Gastrocnemius medialis (tissue), 4 donors: Measurements from ENCODE around the gene RUNDC1. TPM values are rescaled to one million over a fixed set of nuclear protein-coding genes. Genes with fewer than 3 reads are reported as not detected.

ENCODE experiments used
- ATAC-seq, 2 donors: fragments of 150-250 bp; one replicate each; pipeline ENCODE4 v1.9.1; 2016
- DNase-seq, 2 donors: peaks; one replicate each; pipeline ENCODE4 v3.0.0-alpha.2; 2019
- H3K27ac ChIP-seq, 4 donors: fragments of 200-600 bp; sonication (generic); 1 replicate in 1 of 4; 2 replicates in 3 of 4; pipeline ENCODE4 v1.5.1; 2016 to 2018; ENCODE audit warnings: mild to moderate bottlenecking in 2 of 4, moderate library complexity in 1 of 4
- H3K27me3 ChIP-seq, 3 donors: fragments of 200-600 bp; sonication (generic) in 2 of 3; 1 replicate in 1 of 3; 2 replicates in 2 of 3; pipeline versions ENCODE4 v1.5.1 to v1.6.0; 2016 to 2019; ENCODE audit warnings: mild to moderate bottlenecking in 1 of 3, moderate library complexity in 1 of 3
- H3K36me3 ChIP-seq, 2 donors: fragments of 200-600 bp; sonication (generic) in 1 of 2; one replicate each; pipeline ENCODE4 v1.5.1; 2017 to 2018
- H3K4me1 ChIP-seq, 2 donors: fragments of 200-600 bp; sonication (generic) in 1 of 2; one replicate each; pipeline ENCODE4 v1.5.1; 2016 to 2017; ENCODE audit warnings: mild to moderate bottlenecking in 2 of 2
- H3K4me3 ChIP-seq, 4 donors: fragments of 200-600 bp; sonication (generic) in 3 of 4; 1 replicate in 1 of 4; 2 replicates in 3 of 4; pipeline ENCODE4 v1.5.1; 2016 to 2019; ENCODE audit warnings: mild to moderate bottlenecking in 2 of 4
- H3K9me3 ChIP-seq, 3 donors: fragments of 200-600 bp; sonication (generic) in 2 of 3; 1 replicate in 1 of 3; 2 replicates in 2 of 3; pipeline ENCODE4 v1.5.1; 2016 to 2019
- CTCF ChIP-seq, 5 experiments: fragments of 450-650 bp in 3 of 5; fragments of 200-600 bp in 2 of 5; sonication (generic) in 2 of 5; IDR thresholded peaks in 4 of 5; conservative IDR thresholded peaks in 1 of 5; 1 replicate in 4 of 5; 2 replicates in 1 of 5; pipeline ENCODE4 v1.5.1; 2016 to 2019; ENCODE audit warnings: antibody characterized with exemption in 5 of 5, mild to moderate bottlenecking in 3 of 5, moderate library complexity in 3 of 5
- POLR2A ChIP-seq, 2 donors: fragments of 450-650 bp; IDR thresholded peaks; one replicate each; pipeline ENCODE4 v1.6.1; 2017; ENCODE audit warnings: antibody characterized with exemption in 2 of 2, mild to moderate bottlenecking in 2 of 2, moderate library complexity in 2 of 2
- in situ Hi-C, 4 donors: fragments of 200-750 bp; cut with MboI; loops; one replicate each; pipeline versions ENCODE4 v1.15.0 to v1.8.0; 2017; ENCODE audit warnings: low sequenced_read_pairs in 4 of 4
- intact Hi-C: fragments of 100-400 bp; cut with DNase I; formaldehyde crosslinking; loops from one replicate; pipeline ENCODE4 v1.15.1; 2023; ENCODE audit warnings: low total_unique reads
- total RNA-seq, 4 donors: library from RNA; depleted of rRNA; stranded (reverse); fragments of >200 nt; gene quantifications; one replicate each; pipeline versions ENCODE4 v1.1.0 to v1.2.3, GENCODE V29; 2016

RUNDC1 gene
- total RNA-seq, 4 donors from 2014 or later, result 13.8 to 19.8 (median 16.4) TPM

- Histone ChIP-seq H3K36me3 (peaks cover 2 to 45% of the 10 kb centered on the region in 2 donors), H3K4me3 (no peak overlapping the region), H3K27me3 (no peaks in the 10 kb centered on the region), H3K27ac (peak overlapping the region in 2 of 4 donors; percentile 24 to 40), H3K4me1 (peaks cover 15 to 22% of the 10 kb centered on the region in 2 donors), H3K9me3 (no peaks in the 10 kb centered on the region)
- no peak for TF ChIP-seq POLR2A (IDR thresholded peaks at IDR 0.05)
- intact Hi-C loops (no loop called here), in situ Hi-C loops (loop anchor here in 1 of 4 donors (25.0 kb wide), 1 partner anchor 309 kb away; no protein-coding TSS in a partner anchor)
- ATAC-seq, result peak; percentile 34 to 57
- DNase-seq, result peak in 1 of 2 donors; percentile 71
Measured at GRCh38 chr17:43003542-43004172, 23.3 kb downstream of the RUNDC1 start.

DNA sequence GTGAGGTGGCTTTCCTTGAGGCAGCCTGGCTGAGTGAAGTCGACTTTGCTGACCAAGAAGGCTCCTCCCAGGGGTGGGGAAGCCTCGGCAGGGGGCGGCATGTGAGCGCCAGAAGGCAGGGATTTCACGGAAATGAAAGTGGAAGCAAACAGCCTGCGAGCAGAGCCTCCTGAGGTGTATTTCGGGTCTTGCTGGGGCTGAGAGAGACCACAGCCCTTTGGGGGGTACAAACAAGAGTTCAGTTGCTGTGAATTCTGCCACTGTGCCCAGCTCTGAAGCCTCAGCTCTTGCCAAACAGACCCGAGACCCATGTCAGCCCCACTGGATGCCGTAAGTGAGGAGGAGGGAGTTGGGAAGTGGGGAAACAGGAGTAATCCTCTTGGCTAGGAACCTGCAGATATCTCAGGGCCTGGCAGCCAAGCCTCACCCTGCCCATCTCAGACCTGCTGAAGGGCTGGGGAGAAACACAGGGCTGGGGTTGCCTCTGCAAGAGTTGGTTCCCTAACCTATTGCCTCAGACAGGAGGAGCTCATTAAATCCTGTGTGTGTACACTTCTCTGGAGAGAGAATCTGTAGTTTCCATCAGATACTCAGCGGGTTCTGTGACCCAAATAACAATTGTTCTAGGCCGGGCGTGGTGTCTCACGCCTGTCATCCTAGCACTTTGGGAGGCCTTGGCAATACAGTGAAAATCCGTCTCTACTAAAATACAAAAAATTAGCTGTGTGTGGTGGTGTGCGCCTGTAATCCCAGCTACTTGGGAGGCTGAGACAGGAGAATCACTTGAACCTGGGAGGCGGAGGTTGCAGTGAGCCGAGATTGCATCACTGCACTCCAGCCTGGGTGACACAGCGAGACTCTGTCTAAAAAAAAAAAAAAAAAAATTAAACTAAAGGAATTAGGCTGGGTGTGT lies 26.5 kb downstream of the RUNDC1 start, which contains the start of gene IFI35:
Gene IFI35 (plus strand): TSS at position 146 of the 913 bp plus-strand sequence. CDS start 164 bp downstream, at position 310.
- peak; percentile 16 to 32 for TF ChIP-seq POLR2A (IDR thresholded peaks at IDR 0.05)
- TF ChIP-seq CTCF (IDR thresholded peaks at IDR 0.05 in 4 of 5, conservative IDR thresholded peaks at IDR 0.05 in 1 of 5), result peak in 2 of 5 experiments; percentile 48 to 49
- intact Hi-C loops, result no loop called here
- in situ Hi-C loops, result loop anchor here in 1 of 4 donors (25.0 kb wide), 1 partner anchor 305 kb away; no protein-coding TSS in a partner anchor
- peak within 1 kb of the TSS; percentile 63 to 75 (median 67) for H3K4me3 ChIP-seq
- peaks cover 2 to 18% of the 10 kb centered on the region in 2 donors for H3K4me1 ChIP-seq
- DNase-seq (peak; percentile 66 to 77), ATAC-seq (peak; percentile 74 to 81)
- H3K27ac ChIP-seq, result peak within 1 kb of the TSS; percentile 78 to 84 (median 84)
- no peaks in the 10 kb centered on the region for H3K9me3 ChIP-seq
- peaks cover 2 to 19% of the 10 kb centered on the region in 2 donors for H3K36me3 ChIP-seq
- H3K27me3 ChIP-seq, result no peaks in the 10 kb centered on the region

GRCh38 chr17:43010667-43011308 lies 30.4 kb downstream of the RUNDC1 start:
- no peaks in the 10 kb centered on the region for H3K9me3 ChIP-seq
- in situ Hi-C loops (loop anchor here in 1 of 4 donors (25.0 kb wide), 1 partner anchor 302 kb away; no protein-coding TSS in a partner anchor), intact Hi-C loops (no loop called here)
- TF ChIP-seq POLR2A (IDR thresholded peaks at IDR 0.05) (peak in 1 of 2 donors; percentile 9), CTCF (IDR thresholded peaks at IDR 0.05 in 4 of 5, conservative IDR thresholded peaks at IDR 0.05 in 1 of 5) (no peak)
- H3K4me1 ChIP-seq, result peaks cover 7 to 18% of the 10 kb centered on the region in 2 donors
- H3K27me3 ChIP-seq, result no peaks in the 10 kb centered on the region
- ATAC-seq (no peak), DNase-seq (no peak)
- H3K36me3 ChIP-seq, result peaks cover 0 to 1% of the 10 kb centered on the region in 2 donors
- no peak overlapping the region for H3K4me3 ChIP-seq
- H3K27ac ChIP-seq, result peak overlapping the region; percentile 3 to 47 (median 23)

DNA sequence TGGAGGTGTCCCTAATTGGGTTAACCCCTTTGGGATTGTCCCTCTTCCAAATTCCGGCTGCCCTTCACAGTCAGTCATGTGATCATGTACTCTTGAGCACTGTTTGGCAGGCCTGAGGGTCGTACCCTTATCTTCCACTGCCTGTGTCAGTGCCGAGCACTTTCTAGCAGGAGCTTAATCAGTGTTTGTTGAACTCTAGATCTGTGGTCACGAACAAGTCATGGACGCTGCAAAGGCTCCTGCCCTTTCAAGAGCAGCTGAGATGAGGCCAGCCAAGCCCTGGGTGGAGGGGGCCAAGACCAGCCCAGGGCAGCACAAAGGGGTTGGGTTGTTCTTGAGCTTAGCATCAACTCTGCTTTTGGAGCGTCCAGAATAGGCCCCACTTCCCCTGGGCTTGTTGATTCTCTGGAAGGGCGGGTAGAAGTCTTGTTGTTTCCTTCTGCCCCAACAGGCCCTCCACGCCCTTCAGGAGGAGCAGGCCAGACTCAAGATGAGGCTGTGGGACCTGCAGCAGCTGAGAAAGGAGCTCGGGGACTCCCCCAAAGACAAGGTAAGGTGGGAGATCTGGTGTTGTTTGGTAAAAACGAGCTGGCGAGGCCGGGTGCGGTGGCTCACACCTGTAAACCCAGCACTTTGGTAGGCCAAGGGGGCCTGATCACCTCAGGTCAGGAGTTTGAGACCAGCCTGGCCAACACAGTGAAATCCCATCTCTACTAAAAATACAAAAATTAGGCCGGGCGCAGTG lies 31.5 kb downstream of the RUNDC1 start:
- in situ Hi-C loops, result loop anchor here in 1 of 4 donors (25.0 kb wide), 1 partner anchor 300 kb away; no protein-coding TSS in a partner anchor
- DNase-seq (no peak), ATAC-seq (no peak)
- TF ChIP-seq CTCF (IDR thresholded peaks at IDR 0.05 in 4 of 5, conservative IDR thresholded peaks at IDR 0.05 in 1 of 5) (no peak), POLR2A (IDR thresholded peaks at IDR 0.05) (no peak)
- H3K9me3 ChIP-seq, result no peaks in the 10 kb centered on the region
- peak overlapping the region; percentile 21 to 78 (median 27) for H3K27ac ChIP-seq
- peaks cover 17 to 21% of the 10 kb centered on the region in 2 donors for H3K4me1 ChIP-seq
- H3K36me3 ChIP-seq, result peaks cover 0 to 9% of the 10 kb centered on the region in 2 donors
- H3K27me3 ChIP-seq, result no peaks in the 10 kb centered on the region
- no peak overlapping the region for H3K4me3 ChIP-seq
- intact Hi-C loops, result no loop called here
